Measurements from ENCODE around the gene STUB1. TPM values are rescaled to one million over a fixed set of nuclear protein-coding genes. Genes with fewer than 3 reads are reported as not detected.

The STUB1 gene
- total and polyA plus RNA-seq, 8 donors = 40.1 to 130 (median 56.2) TPM

DNA sequence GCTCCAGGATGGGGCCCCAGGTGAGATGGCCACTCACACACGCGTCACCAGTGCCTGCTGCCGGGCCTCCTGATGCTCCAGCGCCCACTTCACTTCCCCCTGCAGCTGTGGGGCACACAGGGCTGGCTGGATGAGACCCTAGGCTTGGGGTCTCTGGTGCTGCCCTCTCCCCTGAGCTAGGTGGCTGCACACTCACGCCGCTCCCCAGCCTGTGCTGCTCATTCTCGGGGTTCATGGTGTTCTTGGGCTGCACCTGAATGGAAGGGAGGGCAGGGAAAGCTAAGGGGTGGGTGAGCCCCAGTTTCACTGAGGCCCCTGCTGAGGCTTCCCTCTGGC is 44.8 kb downstream of the STUB1 start:
- Histone ChIP-seq H3K9me3 (no peaks in the 10 kb centered on the region), H3K27ac (no peak overlapping the region), H3K4me3 (no peak overlapping the region), H3K4me1 (peaks cover 10 to 26% (median 18%) of the 10 kb centered on the region in 3 donors), H3K27me3 (no peaks in the 10 kb centered on the region), H3K36me3 (no peaks in the 10 kb centered on the region)
- ATAC-seq (no peak), DNase-seq (no peak), FAIRE-seq (no peak)
- 62 to 77% methylated on average over 7 of the region's 7 CpGs for WGBS, 2 donors
- intact Hi-C loops (cut with DNase I) = no loop called here
- TF ChIP-seq, protein P1, sequence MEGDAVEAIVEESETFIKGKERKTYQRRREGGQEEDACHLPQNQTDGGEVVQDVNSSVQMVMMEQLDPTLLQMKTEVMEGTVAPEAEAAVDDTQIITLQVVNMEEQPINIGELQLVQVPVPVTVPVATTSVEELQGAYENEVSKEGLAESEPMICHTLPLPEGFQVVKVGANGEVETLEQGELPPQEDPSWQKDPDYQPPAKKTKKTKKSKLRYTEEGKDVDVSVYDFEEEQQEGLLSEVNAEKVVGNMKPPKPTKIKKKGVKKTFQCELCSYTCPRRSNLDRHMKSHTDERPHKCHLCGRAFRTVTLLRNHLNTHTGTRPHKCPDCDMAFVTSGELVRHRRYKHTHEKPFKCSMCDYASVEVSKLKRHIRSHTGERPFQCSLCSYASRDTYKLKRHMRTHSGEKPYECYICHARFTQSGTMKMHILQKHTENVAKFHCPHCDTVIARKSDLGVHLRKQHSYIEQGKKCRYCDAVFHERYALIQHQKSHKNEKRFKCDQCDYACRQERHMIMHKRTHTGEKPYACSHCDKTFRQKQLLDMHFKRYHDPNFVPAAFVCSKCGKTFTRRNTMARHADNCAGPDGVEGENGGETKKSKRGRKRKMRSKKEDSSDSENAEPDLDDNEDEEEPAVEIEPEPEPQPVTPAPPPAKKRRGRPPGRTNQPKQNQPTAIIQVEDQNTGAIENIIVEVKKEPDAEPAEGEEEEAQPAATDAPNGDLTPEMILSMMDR (IDR thresholded peaks at IDR 0.05) = no peak

GRCh38 chr16:725463-726187 is 45.4 kb downstream of the STUB1 start:
- no peak for ATAC-seq
- H3K4me1 ChIP-seq = peaks cover 9 to 22% (median 17%) of the 10 kb centered on the region in 3 donors

DNA sequence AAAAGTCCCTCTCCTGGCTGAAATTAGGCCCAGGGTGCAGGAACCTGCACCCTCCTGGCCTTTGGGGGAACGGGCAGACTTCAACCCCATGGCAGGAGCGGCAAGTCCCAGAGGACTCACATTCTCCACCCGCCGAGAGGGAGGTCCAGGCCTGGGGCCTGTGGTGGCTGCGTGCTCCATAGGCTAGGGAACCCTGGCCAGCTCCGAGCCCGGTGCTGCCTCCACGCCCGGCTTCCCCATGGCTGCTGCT is 45.9 kb downstream of the STUB1 start:
- no peak overlapping the region for H3K27ac ChIP-seq
- H3K9me3 ChIP-seq = no peaks in the 10 kb centered on the region
- peaks cover 9 to 22% (median 17%) of the 10 kb centered on the region in 3 donors for H3K4me1 ChIP-seq
- ATAC-seq (no peak), FAIRE-seq (no peak), DNase-seq (no peak)
- intact Hi-C loops (cut with DNase I) = no loop called here
- no peaks in the 10 kb centered on the region for H3K27me3 ChIP-seq
- TF ChIP-seq, protein P1 (IDR thresholded peaks at IDR 0.05) = no peak
- no peaks in the 10 kb centered on the region for H3K36me3 ChIP-seq
- peak overlapping the region in 1 of 4 donors; percentile 49 for H3K4me3 ChIP-seq
- 8% methylated on average over 9 of the region's 9 CpGs for WGBS, 2 donors

More at GRCh38 chr16:725463-726187, 45.4 kb downstream of the STUB1 start:
- H3K36me3 ChIP-seq = no peaks in the 10 kb centered on the region
- no peaks in the 10 kb centered on the region for H3K27me3 ChIP-seq
- no peak for FAIRE-seq
- H3K27ac ChIP-seq = no peak overlapping the region
- 46 to 60% methylated on average over 23 of the region's 23 CpGs for WGBS, 2 donors
- TF ChIP-seq, protein P1 (IDR thresholded peaks at IDR 0.05) = no peak
- peak in 2 of 6 donors; percentile 33 to 80 for DNase-seq
- intact Hi-C loops (cut with DNase I) = no loop called here
- H3K4me3 ChIP-seq = no peak overlapping the region
- no peaks in the 10 kb centered on the region for H3K9me3 ChIP-seq

GRCh38 chr16:726438-727290 is 46.5 kb downstream of the STUB1 start, which contains the start of the genes CCDC78 and HAGHL:
Gene CCDC78 (minus strand): TSS chr16:726443. CDS start chr16:726367, 76 bp downstream.
Gene HAGHL (plus strand): TSS chr16:727106. CDS start chr16:727510, 404 bp downstream.
- Histone ChIP-seq H3K4me1 (peaks cover 9 to 19% (median 15%) of the 10 kb centered on the region in 3 donors), H3K27ac (no peak within 1 kb of the TSS), H3K9me3 (no peaks in the 10 kb centered on the region), H3K27me3 (no peaks in the 10 kb centered on the region), H3K4me3 (peak within 1 kb of the TSS; percentile 14 to 49 (median 22)), H3K36me3 (no peaks in the 10 kb centered on the region)
- intact Hi-C loops (cut with DNase I) = no loop called here
- peak in 3 of 4 donors; percentile 21 to 62 (median 28) for ATAC-seq
- FAIRE-seq = no peak
- TF ChIP-seq, protein P1 (IDR thresholded peaks at IDR 0.05) = no peak
- 1 to 2% methylated on average over 38 to 88 of the region's 88 CpGs for WGBS, 2 donors
- DNase-seq = peak in 4 of 6 donors; percentile 50 to 84 (median 74)
